ENCODE data around the gene OSBPL10.
A peak's percentile ranks its signal among the peaks of the same experiment; 100 is the strongest.
"Not testable (repeated sequence)": the region's sequence is repeated elsewhere in the genome, so short reads cannot be mapped to it uniquely, and the experiment has no call there.

The OSBPL10 gene

DNA sequence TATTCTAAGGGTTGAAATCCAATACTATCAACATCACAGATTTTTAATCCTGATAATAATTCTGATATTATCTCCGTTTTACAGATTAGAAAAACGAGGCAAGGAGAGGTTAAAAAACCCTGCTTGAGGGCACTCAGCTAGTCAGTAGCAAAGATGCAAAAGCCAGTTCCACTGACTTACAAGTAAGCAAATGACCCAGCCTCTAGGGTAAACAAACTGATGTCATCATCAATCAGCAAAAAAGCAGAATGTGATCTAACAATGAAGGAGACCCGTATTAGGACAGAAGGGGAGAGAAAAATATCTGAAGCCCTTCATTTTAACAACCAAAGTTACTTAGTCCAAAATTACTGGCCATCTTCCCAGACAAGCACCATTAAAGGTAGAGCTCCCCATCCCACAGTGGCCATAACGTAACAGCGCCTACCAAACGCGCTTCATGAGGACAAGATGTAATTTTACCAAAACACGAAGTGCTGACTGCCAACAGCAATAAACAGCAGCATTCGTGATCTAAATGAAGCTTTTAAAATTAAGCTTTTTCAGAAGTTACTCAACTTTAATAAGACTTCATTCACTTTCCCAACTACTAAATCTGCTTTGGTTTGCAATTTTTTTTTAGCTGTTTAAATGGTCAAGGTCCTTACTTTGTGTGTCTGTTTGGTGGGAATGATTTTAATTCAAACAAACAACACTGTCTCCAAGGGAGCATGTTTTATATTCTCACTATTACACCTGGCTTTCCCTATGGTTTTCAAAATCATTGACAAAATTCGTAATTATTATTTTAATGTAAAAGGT, 176.6 kb downstream of the OSBPL10 start:
- no peak for DNase-seq

DNA sequence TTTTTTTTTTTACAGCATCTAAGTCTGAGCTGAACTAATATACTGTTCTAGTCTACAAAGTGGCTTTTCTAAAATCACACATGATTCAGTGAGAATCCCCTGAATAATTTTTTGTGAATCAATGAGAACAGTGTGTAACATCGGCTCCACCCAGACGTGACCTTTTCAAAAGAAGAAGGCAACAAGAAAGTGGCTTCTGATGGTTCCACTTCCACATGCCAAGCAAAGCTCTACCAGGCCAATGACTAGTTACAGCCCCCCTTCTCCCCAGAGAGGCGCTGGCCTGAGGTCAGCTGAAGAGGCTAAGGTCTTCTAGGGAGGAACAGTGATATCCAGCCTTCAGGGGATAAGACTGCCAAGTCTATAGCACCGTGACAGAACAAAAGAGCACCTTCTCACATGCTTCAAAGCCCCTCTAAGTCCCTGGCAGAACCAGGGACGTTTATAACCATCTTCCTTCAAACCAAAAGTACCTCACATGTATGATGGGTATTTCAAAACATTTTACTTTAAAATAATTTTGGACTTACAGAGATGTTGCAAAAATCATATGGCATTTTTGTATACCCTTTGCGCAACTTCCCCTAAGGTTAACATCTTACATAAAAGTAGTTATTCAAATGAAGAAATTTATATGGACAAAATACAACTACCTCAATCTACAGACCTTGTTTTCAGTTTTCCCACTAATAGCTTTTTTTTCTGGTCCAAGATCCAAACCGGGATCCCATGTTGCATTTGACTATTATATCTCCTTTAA, 177.9 kb downstream of the OSBPL10 start:
- DNase-seq: peak; percentile 18

DNA sequence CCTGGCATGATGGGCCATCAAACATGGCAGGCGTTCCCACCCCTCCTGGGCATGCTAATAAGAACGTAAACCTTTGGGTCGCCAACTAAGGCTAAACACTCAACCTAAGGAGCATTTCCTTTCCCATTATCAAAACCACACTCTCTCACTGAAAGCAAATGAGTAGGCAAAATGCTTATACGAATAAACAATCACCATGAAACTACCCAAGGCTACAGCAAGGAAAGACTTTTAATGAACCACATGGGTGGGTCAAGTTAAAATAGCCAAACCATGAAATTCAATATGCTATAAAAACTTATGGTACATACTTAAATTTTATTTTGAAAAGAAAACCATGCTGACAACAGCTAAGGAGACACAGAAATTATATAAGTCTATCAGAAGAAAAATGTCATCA, 180.6 kb downstream of the OSBPL10 start:
- DNase-seq: no peak

- no peak for DNase-seq
Observed at GRCh38 chr3:31798840-31799239, 182.2 kb downstream of the OSBPL10 start.

GRCh38 chr3:31793821-31794220, 187.2 kb downstream of the OSBPL10 start:
- DNase-seq: no peak

GRCh38 chr3:31791090-31791430, 190.0 kb downstream of the OSBPL10 start:
- DNase-seq: no peak

DNA sequence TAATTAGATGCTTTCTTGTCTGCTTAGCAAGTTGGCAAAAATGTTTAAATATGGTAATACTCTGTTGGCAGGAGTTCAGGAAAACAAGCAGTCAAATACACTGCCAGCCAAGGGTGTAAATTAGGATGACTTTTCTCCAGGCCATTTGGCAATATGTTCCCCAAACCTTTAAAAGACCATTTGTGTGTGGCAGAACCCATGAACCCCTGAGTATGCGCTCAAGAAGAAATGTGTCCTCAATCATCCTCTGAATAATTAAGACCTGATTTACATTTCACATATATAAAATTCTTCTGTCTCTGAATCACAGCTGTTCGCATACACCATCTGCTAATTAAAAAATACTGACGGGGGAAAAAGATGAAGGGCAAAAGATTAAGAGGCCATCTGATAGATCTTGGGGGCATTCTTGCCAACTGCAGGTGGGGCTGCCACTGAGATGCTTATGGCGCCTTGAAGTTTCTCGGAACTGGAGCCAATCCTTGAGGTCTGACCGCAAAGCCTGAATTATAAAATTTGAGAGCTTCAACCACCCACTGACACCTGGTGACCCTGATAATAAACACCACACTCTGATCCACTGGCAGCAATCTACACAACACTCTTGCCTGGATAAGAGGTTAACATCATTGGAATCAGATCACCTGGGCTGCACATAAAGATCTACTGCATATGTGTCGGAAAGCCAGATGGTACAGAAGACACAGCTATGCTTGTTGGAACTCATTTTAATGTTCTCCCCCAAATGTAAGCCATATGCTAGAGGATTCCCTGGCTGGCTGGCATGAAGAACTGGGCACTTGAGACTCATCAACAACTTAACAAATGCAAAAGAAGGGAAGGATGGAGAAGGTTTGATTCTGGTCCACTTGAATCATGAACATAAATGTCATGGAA, 190.6 kb downstream of the OSBPL10 start:
- DNase-seq: no peak

- no peak for DNase-seq
Observed at GRCh38 chr3:31789429-31789828, 191.6 kb downstream of the OSBPL10 start.

DNA sequence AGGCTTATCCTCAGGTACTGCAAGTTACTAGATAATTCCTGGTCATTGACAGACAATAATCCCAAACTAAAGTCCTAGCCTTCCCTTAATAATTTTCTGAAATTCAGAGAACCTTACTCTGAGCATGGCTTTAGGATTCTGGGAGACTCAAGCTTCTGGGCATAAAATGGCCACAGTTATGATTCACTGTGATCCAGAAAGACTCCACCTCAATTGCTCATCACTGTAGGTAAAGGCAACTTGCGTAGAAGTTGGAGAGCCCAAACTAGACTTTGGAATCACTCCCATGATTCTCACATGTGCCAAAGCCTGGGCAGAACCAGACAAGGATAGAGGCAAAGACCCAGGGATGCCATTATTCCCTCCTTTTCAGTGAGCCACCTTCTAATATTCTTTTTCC, 195.3 kb downstream of the OSBPL10 start:
- no peak for DNase-seq

- DNase-seq: no peak
Observed at GRCh38 chr3:31785286-31785685, 195.8 kb downstream of the OSBPL10 start.

GRCh38 chr3:31783851-31784250, 197.2 kb downstream of the OSBPL10 start:
- DNase-seq: not testable (repeated sequence)

DNA sequence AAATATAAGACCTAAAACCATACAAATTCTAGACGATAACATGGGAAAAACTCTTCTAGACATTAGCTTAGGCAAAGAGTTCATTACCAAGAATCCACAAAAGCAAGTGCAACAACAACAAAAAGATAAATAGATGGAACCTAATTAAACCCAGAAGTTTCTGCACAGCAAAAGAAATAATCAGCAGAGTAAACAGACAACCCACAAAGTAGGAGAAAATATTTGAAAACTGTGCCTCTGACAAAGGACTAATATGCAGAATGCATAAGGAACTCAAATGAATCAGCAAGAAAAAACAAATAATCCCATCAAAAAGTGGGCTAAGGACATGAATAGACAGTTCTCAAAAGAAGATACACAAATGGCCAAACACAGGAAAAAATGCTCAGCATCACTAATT, 198.8 kb downstream of the OSBPL10 start:
- not testable (repeated sequence) for DNase-seq

- DNase-seq: no peak
Observed at GRCh38 chr3:31779514-31779913, 201.5 kb downstream of the OSBPL10 start.

DNA sequence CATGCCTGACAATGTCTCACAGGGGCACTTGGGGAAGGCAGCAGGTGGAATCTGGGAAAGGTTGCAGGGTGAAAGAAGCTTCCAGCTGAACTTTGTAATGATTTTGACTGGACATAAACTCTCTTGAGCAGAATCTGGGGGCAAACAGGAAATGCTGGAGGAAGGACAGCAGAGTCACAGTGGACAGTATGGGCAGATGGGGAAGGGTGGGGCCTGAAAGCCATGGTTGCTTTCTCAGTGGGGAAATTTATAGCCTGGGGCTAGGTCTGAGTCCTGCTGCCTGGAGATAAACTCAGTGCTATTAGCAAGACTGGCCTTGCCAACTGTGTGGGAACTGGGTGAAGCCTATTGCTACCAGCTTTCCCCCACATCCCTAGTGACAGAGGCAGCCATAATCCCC, 203.2 kb downstream of the OSBPL10 start:
- DNase-seq: no peak

- no peak for DNase-seq
Observed at GRCh38 chr3:31777092-31777491, 204.0 kb downstream of the OSBPL10 start.

- DNase-seq: no peak
Observed at GRCh38 chr3:31776016-31776415, 205.0 kb downstream of the OSBPL10 start.

DNA sequence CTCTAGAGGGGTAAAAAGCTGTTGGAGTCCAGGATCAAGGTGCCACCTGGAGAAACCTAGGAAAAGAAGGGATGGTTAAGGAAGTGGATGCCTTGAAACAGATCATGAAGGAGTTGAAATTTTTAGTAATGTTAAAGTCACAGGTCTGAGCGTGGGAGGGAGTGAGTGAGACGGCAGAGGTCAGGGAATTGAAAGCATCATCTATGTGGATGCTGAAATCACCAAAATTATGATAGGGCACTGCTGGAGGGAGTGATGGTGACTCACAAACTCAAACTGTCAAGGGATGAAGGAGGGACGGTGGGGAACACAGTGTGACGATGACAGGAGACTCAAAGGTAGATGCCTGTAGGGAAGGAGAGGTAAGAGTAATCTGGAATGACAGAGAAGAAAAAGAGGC, 205.7 kb downstream of the OSBPL10 start:
- no peak for DNase-seq

- no peak for DNase-seq
Observed at GRCh38 chr3:31772758-31773473, 208.1 kb downstream of the OSBPL10 start.

GRCh38 chr3:31772272-31772671, 208.8 kb downstream of the OSBPL10 start:
- no peak for DNase-seq

- DNase-seq: no peak
Observed at GRCh38 chr3:31770822-31771326, 210.2 kb downstream of the OSBPL10 start.

DNA sequence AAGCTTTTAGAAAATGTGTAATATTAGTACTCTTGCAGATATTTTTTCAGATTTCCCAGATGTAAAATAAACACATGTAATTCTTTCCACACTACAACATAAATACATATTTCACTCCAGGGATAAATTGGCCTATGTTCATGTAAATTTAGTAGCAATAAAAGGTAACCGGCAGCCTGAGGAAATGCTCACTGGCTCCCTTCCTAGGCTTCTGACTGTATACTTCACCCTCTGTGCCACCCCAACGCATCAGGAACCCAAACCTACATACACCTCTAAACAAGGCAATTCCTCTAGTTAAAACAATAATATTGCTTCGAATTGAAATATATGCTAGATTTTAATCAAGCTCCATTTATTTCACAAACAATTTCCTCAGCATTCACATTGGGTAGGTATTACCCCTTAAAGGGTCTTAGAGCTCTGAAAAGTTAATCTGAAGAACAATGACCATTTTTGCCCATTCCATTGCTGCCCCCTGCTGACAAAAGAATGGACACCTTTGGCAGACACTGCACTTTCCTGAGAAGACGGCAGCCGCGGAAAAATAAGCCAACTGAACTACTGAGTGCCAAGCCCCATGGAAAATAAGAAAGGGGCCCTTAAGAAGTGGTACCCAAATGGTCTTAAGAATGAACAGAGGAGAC, 212.5 kb downstream of the OSBPL10 start:
- peak; percentile 21 for DNase-seq

- DNase-seq: no peak
Observed at GRCh38 chr3:31767920-31768319, 213.1 kb downstream of the OSBPL10 start.

All from CD4-positive, alpha-beta T cell treated with Interleukin-15 for 1 hour (primary cell).